Stimulated activated CD4-positive, alpha-beta T cell treated with anti-CD3 and anti-CD28 coated beads, Interleukin-12 subunit alpha, Interleukin-12 subunit beta, amount 100 ng/mL, for 4 hours (primary cell): ENCODE results near the gene TRIM33.
"Not testable (repeated sequence)": the region's sequence is repeated elsewhere in the genome, so short reads cannot be mapped to it uniquely, and the experiment has no call there.

ENCODE experiments used
- DNase-seq: peaks from one replicate; pipeline ENCODE4 v3.0.0-alpha.2; 2020

Gene TRIM33

GRCh38 chr1:114390361-114390760, 120.6 kb downstream of the TRIM33 start:
- no peak for DNase-seq

DNA sequence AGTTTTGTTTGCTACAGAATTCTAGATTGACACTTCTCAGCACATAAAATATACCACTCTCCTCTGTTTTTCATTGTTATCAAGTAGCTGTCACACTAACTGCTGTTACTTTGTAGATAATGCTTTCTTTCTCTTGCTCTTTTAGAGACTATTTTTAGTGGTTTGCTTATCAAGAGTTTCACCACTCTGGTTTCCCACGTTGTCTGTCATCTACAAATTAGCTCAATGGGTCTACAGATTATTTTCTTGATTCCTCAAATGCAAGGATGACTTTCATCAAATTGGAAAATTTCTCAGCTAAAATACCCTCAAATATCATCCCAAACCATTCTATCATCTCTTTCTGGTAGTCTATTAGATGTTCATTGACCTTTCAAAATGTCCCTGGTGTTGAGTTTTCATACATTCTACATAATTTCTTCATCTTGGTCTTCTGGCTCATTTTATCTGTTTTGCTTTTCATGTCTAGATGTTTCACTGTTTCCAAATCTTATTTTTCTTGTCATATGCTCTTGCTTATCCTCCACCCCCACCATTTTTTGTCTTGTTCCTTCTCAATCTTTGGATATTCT, 122.5 kb downstream of the TRIM33 start:
- no peak for DNase-seq

- not testable (repeated sequence) for DNase-seq
Measured at GRCh38 chr1:114387585-114387984, 123.4 kb downstream of the TRIM33 start.

DNA sequence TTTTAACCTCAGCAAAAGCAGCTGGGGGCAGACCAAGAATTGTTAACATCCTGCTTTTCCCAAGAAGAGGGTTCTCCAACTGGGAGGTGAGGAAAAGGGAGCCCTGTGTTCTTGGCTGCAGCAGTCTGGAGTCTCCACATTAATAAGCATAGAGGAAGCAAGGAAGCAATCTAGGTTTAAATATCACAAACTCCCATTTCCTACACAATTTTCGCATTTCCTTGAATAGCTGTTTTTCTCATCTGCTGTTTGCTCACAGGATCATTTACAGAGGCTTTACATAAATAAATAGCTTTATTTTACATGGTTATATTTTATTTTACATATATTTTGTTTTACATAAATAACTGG, 124.0 kb downstream of the TRIM33 start:
- no peak for DNase-seq

- no peak for DNase-seq
Measured at GRCh38 chr1:114386129-114387009, 124.6 kb downstream of the TRIM33 start.

DNA sequence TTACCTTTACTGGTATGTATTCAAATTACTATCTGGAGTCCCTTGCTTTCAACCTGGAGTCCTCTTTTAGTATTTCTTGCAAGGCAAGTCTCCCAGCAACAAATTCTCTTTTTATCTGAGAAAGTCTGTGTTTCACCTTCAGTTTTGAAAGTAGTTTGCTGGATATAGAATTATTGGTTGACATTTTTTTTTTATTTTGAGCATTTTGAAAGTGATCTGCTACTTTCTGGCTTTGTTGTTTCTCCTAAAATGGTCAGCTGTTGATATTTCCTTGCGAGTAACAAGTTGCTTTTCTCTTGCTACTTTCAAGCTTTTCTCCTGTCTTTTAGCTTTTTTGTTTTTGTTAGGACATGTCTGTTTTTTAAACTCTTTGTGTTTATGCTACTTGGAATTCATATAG, 126.1 kb downstream of the TRIM33 start:
- no peak for DNase-seq

- no peak for DNase-seq
Measured at GRCh38 chr1:114379987-114380386, 131.0 kb downstream of the TRIM33 start.

DNA sequence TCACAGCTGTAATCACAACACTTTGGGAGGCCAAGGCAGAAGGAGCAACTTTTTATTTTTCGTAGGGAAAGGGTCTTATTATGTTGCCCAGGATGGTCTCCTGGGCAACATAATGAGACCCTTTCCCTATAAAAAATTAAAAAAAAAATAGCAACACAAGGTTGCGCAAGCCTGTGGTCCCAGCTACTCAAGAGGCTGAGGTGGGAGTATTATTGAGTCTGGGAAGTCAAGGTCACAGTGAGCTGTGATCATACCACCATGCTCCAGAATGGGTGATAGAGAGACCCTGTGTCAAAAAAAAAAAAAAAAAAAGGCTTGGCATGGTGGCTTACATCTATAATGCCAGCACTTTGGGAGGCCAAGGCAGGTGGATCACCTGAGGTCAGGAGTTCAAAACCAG, 131.6 kb downstream of the TRIM33 start:
- DNase-seq: no peak

GRCh38 chr1:114377356-114377755, 133.6 kb downstream of the TRIM33 start:
- no peak for DNase-seq

DNA sequence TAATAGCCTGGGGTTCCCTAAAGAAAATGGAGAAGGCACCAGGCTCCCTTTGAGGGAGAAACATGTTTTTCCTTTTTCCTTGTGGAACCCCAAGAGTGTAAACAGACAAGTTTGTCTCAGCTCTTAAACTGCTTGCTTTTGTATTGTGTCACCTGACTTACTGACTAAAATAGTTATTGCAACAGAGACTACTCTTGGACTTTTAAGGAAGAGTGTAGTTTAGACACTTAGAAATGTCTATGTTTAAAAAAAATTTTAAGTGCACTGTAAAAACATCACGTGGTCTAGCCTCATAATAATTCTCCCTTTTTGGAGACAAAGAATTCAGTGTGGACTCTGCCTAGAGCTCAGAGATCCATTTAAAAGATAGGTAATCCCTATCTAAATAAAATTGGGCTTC, 141.1 kb downstream of the TRIM33 start:
- DNase-seq: no peak

DNA sequence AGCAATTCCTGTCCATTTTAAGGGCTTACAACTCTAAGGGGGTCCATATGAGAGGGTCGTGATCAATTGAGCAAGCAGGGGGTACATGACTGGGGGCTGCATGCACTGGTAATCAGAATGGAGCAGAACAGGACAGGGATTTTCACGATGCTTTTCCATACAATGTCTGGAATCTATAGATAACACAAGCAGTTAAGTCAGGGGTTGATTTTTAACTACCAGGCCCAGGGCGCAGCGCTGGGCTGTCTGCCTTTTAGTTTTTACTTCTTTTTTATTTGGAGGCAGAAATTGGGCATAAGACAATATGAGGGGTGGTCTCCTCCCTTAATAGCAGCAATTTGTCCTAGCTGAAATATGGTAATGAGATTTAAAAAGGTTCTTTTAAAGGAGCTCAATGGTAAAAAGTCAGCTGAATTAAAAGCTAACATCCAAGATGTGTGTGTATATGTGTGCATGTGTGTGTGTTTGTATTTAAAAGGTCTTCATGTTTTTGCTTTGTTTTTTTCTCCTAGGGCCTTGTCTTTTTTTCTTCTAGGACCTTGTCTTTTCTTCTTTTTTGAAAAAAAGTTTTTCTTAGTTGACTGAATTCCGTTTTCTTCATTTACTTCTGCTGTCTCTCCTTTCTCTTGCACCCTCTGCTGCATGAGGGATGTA, 141.6 kb downstream of the TRIM33 start:
- not testable (repeated sequence) for DNase-seq

DNA sequence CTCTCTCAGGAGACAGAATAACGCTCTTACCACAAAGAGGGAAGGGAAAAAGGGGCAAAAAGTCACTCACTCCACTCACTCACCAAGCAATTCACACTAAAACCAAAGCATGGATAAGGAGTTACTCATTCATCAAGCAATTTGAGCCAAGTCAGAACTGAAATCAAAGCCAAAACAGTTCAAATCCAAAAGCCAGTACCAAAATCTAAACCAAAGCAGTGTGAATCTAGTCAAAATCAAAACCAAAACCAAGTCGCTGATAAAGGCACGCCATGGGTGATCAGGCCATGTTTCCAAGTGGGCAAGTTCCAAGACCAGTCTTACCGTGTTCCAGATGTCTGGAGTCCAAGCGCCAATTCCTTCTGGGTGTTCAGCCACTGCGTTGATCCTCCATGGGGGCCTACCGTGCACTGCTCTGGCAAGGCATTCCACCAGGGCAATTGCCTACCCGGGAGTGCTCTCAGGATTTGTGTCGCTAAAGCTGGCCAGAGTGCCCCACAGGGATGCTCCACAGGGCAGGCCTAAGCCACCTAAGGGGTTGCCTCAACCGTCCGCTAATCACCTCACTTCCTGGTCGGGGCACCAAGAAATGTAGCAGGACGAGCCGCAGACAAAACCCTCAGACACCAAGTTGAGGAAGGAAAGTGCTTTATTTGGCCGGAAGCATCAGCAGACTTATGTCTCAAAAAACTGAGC, 142.3 kb downstream of the TRIM33 start:
- no peak for DNase-seq

- no peak for DNase-seq
Measured at GRCh38 chr1:114367810-114368209, 143.2 kb downstream of the TRIM33 start.

DNA sequence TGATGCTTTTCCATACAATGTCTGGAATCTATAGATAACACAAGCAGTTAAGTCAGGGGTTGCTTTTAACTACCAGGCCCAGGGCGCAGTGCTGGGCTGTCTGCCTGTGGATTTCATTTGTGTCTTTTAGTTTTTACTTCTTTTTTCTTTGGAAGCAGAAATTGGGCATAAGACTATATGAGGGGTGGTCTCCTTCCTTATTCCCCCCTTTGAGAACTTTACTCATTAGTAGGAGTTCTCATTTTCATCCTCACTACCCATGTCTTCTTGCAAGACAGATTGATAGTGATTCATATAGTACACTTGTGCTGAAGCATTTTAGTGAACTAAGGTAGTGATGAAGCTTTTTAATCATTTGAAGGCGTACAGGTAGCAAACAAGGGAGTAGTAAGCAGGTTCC, 147.8 kb downstream of the TRIM33 start:
- not testable (repeated sequence) for DNase-seq

DNA sequence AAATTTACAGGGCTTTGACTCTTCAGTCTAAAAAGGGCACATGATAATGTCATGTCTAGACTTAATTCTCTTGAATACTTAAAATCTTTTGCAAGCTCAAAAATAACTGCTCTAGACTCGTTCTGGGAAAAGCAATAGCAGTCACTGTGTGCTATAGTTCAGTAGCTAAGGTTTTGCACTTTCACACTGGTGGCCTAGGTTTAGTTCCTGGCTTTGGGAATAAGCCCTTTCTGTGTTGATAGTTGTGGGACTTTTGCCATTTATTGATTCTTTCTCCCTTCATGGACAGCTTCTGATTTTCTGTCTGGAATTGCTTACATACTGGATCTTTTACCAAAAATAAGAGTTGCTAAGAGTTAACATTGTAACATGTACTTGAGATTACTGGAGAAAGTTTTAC, 151.2 kb downstream of the TRIM33 start:
- DNase-seq: no peak

- no peak for DNase-seq
Measured at GRCh38 chr1:114355240-114355639, 155.8 kb downstream of the TRIM33 start.

DNA sequence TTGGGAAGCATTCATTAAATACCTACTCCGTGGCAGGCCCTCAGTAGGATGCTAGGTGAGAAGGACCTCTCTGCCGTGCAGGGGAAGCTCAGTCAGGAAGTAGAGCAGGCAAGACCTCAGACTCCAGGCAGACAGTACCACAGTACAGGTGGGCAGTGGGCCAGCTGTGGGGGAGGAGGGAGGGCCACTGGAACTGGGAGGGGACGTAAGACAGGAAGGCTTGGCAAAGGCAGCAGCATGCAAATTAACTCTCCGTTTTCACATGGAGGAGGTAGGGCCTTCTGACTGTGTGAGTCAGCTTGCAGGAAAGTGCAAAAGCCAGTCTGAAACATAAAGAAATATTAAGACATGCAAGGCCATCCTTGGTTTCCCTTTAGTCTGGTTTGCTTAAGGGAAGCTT, 157.7 kb downstream of the TRIM33 start:
- no peak for DNase-seq

GRCh38 chr1:114352797-114353196, 158.2 kb downstream of the TRIM33 start:
- DNase-seq: no peak

DNA sequence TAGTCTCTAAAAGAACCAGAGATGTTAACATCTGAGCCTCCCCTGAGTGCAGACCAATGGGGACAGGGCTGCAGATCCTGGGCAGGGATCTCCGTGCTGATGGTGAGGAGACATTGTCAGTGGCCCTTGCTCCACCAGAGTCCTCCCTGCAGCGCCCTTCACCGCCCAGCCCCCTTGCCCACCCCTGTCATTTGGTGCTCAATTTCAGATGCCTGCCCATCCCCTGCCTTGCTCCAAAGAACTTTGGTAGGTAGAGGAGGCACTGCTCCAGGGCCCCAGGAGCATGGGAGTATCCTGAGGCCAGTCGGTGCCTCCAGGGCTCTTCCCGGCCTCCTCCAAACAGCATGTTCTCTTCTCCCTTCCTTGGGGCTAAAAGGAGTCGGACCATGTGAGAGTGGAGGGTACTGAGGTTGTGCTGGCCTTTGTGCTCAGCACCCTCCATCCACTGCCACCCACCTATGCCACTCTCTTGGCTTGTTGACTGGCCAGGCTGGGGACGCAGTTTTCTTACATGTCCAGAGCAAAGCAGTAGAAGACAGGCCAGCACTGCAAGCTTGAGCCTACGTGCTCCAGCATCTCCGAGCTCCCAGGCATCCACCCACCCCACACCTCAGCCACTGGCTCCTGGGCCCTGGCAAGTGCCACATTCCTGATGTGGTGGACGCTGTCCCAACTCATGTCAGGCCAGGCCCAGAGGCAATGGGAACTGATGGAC, 160.1 kb downstream of the TRIM33 start:
- DNase-seq: no peak

GRCh38 chr1:114349891-114350605, 161.0 kb downstream of the TRIM33 start:
- no peak for DNase-seq

- no peak for DNase-seq
Measured at GRCh38 chr1:114347431-114348209, 163.4 kb downstream of the TRIM33 start.
